ENCODE results near the gene LSAMP. TPM values are rescaled to one million over a fixed set of nuclear protein-coding genes. Genes with fewer than 3 reads are reported as not detected.
A peak's percentile ranks its signal among the peaks of the same experiment; 100 is the strongest.

LSAMP gene
- total and polyA plus RNA-seq, 2 experiments from 2014 or later, result 2.0 to 2.9 TPM

DNA sequence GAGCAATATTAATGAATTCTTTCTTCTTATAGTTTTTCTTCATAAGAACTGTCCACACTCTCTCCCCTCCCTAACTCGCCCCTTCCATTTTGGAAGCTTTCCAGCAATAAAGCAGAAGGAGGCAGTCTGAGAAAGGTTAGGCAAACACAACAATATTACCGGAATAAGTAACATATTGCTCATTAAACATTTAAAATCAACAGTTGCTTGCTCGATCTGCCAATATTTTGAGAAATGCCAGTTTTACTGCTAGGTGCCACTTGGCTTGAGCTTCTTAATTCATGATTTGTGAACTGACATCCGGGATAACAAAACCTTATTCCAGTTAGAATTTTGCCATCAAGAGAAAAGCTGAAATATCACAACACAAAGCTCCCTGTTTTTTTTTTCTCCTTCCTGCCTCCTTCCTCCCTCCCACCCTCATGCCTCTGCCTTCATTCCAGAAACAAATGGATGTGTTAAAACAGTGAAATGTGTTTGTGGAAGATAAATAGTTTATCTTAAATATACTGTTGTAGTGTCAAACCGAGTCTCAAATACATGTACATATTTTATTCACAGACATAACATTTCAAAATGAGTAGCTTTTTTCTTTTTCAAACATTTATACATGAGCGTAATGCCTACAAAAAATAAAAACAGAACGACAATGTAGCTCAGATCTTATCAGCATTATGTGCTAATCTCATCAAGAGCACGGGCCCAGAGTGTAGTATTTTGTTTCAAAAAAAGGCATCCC is 568.2 kb downstream of the LSAMP start (continued):
- TF ChIP-seq, protein P1, sequence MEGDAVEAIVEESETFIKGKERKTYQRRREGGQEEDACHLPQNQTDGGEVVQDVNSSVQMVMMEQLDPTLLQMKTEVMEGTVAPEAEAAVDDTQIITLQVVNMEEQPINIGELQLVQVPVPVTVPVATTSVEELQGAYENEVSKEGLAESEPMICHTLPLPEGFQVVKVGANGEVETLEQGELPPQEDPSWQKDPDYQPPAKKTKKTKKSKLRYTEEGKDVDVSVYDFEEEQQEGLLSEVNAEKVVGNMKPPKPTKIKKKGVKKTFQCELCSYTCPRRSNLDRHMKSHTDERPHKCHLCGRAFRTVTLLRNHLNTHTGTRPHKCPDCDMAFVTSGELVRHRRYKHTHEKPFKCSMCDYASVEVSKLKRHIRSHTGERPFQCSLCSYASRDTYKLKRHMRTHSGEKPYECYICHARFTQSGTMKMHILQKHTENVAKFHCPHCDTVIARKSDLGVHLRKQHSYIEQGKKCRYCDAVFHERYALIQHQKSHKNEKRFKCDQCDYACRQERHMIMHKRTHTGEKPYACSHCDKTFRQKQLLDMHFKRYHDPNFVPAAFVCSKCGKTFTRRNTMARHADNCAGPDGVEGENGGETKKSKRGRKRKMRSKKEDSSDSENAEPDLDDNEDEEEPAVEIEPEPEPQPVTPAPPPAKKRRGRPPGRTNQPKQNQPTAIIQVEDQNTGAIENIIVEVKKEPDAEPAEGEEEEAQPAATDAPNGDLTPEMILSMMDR (conservative IDR thresholded peaks at IDR 0.05; ENCODE audit: low read depth in 2 of 2), result no peak
- TF ChIP-seq, protein P2, sequence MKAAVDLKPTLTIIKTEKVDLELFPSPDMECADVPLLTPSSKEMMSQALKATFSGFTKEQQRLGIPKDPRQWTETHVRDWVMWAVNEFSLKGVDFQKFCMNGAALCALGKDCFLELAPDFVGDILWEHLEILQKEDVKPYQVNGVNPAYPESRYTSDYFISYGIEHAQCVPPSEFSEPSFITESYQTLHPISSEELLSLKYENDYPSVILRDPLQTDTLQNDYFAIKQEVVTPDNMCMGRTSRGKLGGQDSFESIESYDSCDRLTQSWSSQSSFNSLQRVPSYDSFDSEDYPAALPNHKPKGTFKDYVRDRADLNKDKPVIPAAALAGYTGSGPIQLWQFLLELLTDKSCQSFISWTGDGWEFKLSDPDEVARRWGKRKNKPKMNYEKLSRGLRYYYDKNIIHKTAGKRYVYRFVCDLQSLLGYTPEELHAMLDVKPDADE (IDR thresholded peaks at IDR 0.05), result no peak
- no peak for TF ChIP-seq ZNF114 (CRISPR knock-in tag; IDR thresholded peaks at IDR 0.05)
- TF ChIP-seq POLR2AphosphoS5 (IDR thresholded peaks at IDR 0.05; ENCODE audit: low read depth), result no peak

DNA sequence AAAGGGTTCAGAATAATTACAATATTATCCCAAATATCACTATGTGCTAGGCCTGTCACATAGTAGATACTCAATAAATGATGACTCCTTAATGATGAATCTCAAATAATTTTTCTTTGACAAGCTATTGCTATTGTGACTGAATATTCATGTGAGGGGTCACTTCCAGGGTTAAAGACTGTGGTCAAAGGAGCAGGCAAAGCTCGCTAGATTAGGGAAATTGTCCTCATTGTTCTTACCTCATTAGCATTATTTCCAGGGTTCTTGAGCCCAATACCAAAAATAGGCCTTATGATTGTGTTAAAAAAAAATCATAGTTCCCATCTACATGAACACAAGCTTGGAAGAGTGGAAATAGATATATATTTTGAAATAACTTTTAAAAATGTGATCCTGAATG is 569.8 kb downstream of the LSAMP start:
- no peaks in the 10 kb centered on the region for H3K36me3 ChIP-seq (ENCODE audit: insufficient read depth)
- no peaks in the 10 kb centered on the region for H3K27me3 Mint-ChIP-seq (ENCODE audit: insufficient read depth, low read depth, poor library complexity)
- H3K4me1 Mint-ChIP-seq, result peaks cover 46% of the 10 kb centered on the region
- H3F3A ChIP-seq (replicated peaks; ENCODE audit: low read depth), result no peaks in the 10 kb centered on the region
- H3K4me3 ChIP-seq, result no peak overlapping the region
- H3K27me3 ChIP-seq (ENCODE audit: insufficient read depth), result no peaks in the 10 kb centered on the region
- no peak overlapping the region for H3K27ac Mint-ChIP-seq
- no peaks in the 10 kb centered on the region for H3K9me3 Mint-ChIP-seq
- H3K27ac ChIP-seq (ENCODE audit: low read depth), result no peak overlapping the region
- H4K20me1 ChIP-seq (replicated peaks; ENCODE audit: insufficient read depth), result no peaks in the 10 kb centered on the region
- ATAC-seq, result peak; percentile 57; the same call in 2 of the 3 replicates
- no peaks in the 10 kb centered on the region for H3K9me2 ChIP-seq (ENCODE audit: insufficient read depth)
- no peaks in the 10 kb centered on the region for H3K36me3 Mint-ChIP-seq (ENCODE audit: low read depth)
- H3K4me3 Mint-ChIP-seq, result no peak overlapping the region
- peak overlapping the region; percentile 16; the same call in 1 of the 2 replicates for H3K4me2 ChIP-seq
- H3K4me1 ChIP-seq (ENCODE audit: insufficient read depth), result peaks cover 30% of the 10 kb centered on the region
- no peak overlapping the region for H2AFZ ChIP-seq
- TF ChIP-seq CREB1 (CRISPR knock-in tag; IDR thresholded peaks at IDR 0.05; ENCODE audit: low read depth) (no peak), EZH2 (IDR thresholded peaks at IDR 0.05; ENCODE audit: low read depth, unreplicated experiment) (no peak), POLR2AphosphoS5 (IDR thresholded peaks at IDR 0.05; ENCODE audit: low read depth) (no peak), JUNB (IDR thresholded peaks at IDR 0.05; ENCODE audit: unreplicated experiment) (no peak)
- DNase-seq (ENCODE audit: low spot score), result no peak
- no peaks in the 10 kb centered on the region for H3K79me2 ChIP-seq (replicated peaks; ENCODE audit: insufficient read depth)

DNA sequence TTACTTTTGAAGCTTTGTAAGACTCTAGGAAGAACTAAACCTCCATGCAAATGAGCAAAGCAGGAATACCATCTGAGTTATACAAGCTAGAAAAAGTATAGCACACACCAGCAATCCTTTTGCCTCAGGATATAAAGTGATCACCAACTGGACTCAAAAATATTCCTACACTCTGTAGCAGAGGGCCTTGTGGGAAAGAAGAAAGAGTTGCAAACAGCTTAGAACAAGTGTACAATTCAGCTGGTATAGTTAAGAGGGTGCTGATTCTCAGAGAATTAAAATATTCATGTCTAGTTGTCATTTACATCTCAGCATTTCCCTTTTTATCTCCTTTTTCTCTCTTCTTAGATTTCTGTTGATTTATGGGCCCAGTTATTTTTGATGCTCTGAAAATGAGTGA is 573.6 kb downstream of the LSAMP start:
- Mint-ChIP-seq H3K9me3 (no peaks in the 10 kb centered on the region), H3K27me3 (ENCODE audit: insufficient read depth, low read depth, poor library complexity) (no peaks in the 10 kb centered on the region), H3K4me3 (no peak overlapping the region), H3K36me3 (ENCODE audit: low read depth) (no peaks in the 10 kb centered on the region), H3K27ac (no peak overlapping the region), H3K4me1 (peaks cover 49% of the 10 kb centered on the region)
- H3K9me2 ChIP-seq (ENCODE audit: insufficient read depth), result peaks cover 3% of the 10 kb centered on the region; the same call in 1 of the 2 replicates
- H3K79me2 ChIP-seq (replicated peaks; ENCODE audit: insufficient read depth), result no peaks in the 10 kb centered on the region
- H3K27ac ChIP-seq (ENCODE audit: low read depth), result no peak overlapping the region
- H4K20me1 ChIP-seq (replicated peaks; ENCODE audit: insufficient read depth), result no peaks in the 10 kb centered on the region
- no peaks in the 10 kb centered on the region for H3F3A ChIP-seq (replicated peaks; ENCODE audit: low read depth)
- no peak for ATAC-seq
- H3K4me1 ChIP-seq (ENCODE audit: insufficient read depth), result peaks cover 30% of the 10 kb centered on the region
- H3K27me3 ChIP-seq (ENCODE audit: insufficient read depth), result no peaks in the 10 kb centered on the region
- H3K4me3 ChIP-seq, result no peak overlapping the region
- no peaks in the 10 kb centered on the region for H3K36me3 ChIP-seq (ENCODE audit: insufficient read depth)
- no peak overlapping the region for H3K4me2 ChIP-seq
- DNase-seq (ENCODE audit: low spot score), result no peak
- H2AFZ ChIP-seq, result no peak overlapping the region
- TF ChIP-seq, protein P3, sequence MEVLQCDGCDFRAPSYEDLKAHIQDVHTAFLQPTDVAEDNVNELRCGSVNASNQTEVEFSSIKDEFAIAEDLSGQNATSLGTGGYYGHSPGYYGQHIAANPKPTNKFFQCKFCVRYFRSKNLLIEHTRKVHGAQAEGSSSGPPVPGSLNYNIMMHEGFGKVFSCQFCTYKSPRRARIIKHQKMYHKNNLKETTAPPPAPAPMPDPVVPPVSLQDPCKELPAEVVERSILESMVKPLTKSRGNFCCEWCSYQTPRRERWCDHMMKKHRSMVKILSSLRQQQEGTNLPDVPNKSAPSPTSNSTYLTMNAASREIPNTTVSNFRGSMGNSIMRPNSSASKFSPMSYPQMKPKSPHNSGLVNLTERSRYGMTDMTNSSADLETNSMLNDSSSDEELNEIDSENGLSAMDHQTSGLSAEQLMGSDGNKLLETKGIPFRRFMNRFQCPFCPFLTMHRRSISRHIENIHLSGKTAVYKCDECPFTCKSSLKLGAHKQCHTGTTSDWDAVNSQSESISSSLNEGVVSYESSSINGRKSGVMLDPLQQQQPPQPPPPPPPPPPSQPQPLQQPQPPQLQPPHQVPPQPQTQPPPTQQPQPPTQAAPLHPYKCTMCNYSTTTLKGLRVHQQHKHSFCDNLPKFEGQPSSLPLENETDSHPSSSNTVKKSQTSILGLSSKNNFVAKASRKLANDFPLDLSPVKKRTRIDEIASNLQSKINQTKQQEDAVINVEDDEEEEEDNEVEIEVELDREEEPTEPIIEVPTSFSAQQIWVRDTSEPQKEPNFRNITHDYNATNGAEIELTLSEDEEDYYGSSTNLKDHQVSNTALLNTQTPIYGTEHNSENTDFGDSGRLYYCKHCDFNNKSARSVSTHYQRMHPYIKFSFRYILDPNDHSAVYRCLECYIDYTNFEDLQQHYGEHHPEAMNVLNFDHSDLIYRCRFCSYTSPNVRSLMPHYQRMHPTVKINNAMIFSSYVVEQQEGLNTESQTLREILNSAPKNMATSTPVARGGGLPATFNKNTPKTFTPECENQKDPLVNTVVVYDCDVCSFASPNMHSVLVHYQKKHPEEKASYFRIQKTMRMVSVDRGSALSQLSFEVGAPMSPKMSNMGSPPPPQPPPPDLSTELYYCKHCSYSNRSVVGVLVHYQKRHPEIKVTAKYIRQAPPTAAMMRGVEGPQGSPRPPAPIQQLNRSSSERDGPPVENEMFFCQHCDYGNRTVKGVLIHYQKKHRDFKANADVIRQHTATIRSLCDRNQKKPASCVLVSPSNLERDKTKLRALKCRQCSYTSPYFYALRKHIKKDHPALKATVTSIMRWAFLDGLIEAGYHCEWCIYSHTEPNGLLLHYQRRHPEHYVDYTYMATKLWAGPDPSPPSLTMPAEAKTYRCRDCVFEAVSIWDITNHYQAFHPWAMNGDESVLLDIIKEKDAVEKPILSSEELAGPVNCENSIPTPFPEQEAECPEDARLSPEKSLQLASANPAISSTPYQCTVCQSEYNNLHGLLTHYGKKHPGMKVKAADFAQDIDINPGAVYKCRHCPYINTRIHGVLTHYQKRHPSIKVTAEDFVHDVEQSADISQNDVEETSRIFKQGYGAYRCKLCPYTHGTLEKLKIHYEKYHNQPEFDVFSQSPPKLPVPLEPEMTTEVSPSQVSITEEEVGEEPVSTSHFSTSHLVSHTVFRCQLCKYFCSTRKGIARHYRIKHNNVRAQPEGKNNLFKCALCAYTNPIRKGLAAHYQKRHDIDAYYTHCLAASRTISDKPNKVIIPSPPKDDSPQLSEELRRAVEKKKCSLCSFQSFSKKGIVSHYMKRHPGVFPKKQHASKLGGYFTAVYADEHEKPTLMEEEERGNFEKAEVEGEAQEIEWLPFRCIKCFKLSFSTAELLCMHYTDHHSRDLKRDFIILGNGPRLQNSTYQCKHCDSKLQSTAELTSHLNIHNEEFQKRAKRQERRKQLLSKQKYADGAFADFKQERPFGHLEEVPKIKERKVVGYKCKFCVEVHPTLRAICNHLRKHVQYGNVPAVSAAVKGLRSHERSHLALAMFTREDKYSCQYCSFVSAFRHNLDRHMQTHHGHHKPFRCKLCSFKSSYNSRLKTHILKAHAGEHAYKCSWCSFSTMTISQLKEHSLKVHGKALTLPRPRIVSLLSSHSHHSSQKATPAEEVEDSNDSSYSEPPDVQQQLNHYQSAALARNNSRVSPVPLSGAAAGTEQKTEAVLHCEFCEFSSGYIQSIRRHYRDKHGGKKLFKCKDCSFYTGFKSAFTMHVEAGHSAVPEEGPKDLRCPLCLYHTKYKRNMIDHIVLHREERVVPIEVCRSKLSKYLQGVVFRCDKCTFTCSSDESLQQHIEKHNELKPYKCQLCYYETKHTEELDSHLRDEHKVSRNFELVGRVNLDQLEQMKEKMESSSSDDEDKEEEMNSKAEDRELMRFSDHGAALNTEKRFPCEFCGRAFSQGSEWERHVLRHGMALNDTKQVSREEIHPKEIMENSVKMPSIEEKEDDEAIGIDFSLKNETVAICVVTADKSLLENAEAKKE (CRISPR knock-in tag; IDR thresholded peaks at IDR 0.05), result no peak
- TF ChIP-seq POLR2AphosphoS5 (IDR thresholded peaks at IDR 0.05; ENCODE audit: low read depth) (no peak), STAT1 (IDR thresholded peaks at IDR 0.05; ENCODE audit: unreplicated experiment) (no peak), NANOG (IDR thresholded peaks at IDR 0.05; ENCODE audit: borderline replicate concordance) (no peak), EZH2phosphoT487 (IDR thresholded peaks at IDR 0.05; ENCODE audit: unreplicated experiment) (no peak), ZNF114 (CRISPR knock-in tag; IDR thresholded peaks at IDR 0.05) (no peak), CREB1 (CRISPR knock-in tag; IDR thresholded peaks at IDR 0.05; ENCODE audit: low read depth) (no peak)
